ENCODE results near the gene C18orf63.
"Not testable (repeated sequence)": the region's sequence is repeated elsewhere in the genome, so short reads cannot be mapped to it uniquely, and the experiment has no call there.

The C18orf63 gene

GRCh38 chr18:74326791-74327190 lies 11.2 kb downstream of the C18orf63 start:
- DNase-seq (ENCODE audit: low read depth), result not testable (repeated sequence)

DNA sequence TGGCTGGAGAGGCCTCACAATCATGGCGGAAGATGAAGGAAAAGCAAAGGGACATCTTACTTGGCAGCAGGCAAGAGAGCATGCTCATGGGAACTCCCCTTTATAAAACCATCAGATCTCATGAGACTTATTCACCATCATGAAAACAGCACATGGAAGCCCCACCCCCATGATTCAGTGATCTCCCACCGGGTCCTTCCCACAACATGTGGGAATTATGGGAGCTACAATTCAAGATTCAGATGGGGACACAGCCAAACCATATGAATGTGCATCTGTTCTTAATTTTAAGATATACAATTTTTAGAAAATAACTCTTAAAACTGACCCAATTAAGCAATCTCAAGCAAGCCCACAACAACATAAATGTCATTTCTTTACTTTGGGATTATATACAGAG lies 12.6 kb downstream of the C18orf63 start:
- DNase-seq (ENCODE audit: low read depth), result no peak

GRCh38 chr18:74329688-74330205 lies 14.1 kb downstream of the C18orf63 start:
- no peak for DNase-seq (ENCODE audit: low read depth)

GRCh38 chr18:74331404-74331803 lies 15.8 kb downstream of the C18orf63 start:
- no peak for DNase-seq (ENCODE audit: low read depth)

- no peak for DNase-seq (ENCODE audit: low read depth)
Observed at GRCh38 chr18:74333091-74333490, 17.5 kb downstream of the C18orf63 start.

GRCh38 chr18:74334242-74334893 lies 18.7 kb downstream of the C18orf63 start:
- DNase-seq (ENCODE audit: low read depth), result no peak

- no peak for DNase-seq (ENCODE audit: low read depth)
Observed at GRCh38 chr18:74336656-74337055, 21.0 kb downstream of the C18orf63 start.

DNA sequence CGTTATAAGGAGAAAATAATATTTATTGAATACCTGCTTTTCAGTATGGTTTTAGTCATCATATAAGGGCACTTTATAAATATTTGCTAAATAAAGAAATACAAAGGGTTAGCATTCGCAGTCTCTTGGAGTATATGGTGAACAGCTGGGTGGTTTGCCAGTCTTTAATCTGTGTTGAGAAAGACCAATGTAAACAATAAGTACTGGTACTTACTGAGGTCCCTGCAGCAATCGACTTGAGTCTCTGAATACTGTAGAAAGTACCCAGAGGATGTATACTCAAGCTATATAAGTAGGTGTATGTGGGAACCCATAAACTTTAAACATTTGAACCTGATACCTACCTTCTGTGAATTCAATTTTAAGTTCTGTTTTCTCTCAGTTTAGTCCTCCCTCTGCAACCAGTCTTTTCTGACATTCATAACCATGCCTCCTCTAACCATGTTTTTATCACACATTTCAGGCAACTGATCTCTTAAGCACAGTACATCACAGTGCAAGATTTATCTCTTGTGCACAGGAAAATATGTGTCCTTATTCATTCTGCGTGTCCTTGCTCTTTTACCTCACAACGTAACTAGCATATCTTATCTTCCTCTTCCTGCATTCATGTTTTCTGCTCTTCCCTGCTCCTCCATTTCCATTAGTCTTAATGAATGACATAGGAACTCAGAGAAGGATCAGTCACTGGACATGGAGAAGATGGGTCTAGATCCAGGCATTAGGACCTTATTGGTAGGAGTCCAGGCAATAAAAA lies 21.7 kb downstream of the C18orf63 start:
- no peak for DNase-seq (ENCODE audit: low read depth)

GRCh38 chr18:74337912-74338309 lies 22.3 kb downstream of the C18orf63 start:
- DNase-seq (ENCODE audit: low read depth), result no peak

- no peak for DNase-seq (ENCODE audit: low read depth)
Observed at GRCh38 chr18:74342416-74343043, 26.9 kb downstream of the C18orf63 start.

DNA sequence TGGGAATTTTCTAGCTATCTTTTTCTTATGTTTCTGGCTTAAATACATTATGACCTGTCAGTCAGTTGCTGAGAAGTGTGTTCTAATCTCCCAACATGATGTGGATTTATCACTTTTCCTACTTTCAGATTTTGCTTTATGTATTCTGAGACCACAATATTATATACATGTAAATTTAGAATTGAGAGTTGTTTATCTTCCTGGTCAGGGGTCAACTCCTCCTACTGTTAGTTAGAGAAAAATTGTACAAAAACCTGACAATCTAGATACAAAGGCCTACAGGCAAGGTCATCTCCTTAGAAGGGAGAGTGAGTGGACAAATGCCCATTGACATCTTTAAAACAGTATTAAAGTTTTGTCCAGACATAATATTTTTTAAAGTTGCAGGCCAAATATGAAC lies 30.6 kb downstream of the C18orf63 start:
- no peak for DNase-seq (ENCODE audit: low read depth)

DNA sequence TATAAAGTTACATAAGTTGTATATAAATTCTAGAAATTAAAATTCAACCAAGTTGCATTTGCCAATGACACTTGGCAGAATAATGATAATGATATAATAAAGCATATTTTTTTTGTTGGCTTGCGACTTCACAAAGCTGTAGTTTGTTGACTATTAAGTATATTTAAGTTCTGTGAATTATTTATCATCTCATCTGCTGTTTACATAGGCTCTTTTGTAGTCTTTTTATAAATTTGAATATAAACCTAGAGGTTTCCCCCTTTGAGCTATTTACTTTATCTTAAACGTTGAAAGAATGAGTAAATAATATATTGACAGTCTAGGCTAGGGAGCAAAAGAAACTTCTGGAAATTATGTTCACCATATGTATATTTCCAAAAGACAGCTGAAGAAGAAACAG lies 32.9 kb downstream of the C18orf63 start:
- DNase-seq (ENCODE audit: low read depth), result no peak

GRCh38 chr18:74351354-74351753 lies 35.7 kb downstream of the C18orf63 start:
- DNase-seq (ENCODE audit: low read depth), result no peak

GRCh38 chr18:74353169-74353775 lies 37.6 kb downstream of the C18orf63 start:
- peak; percentile 4 for DNase-seq (ENCODE audit: low read depth)

DNA sequence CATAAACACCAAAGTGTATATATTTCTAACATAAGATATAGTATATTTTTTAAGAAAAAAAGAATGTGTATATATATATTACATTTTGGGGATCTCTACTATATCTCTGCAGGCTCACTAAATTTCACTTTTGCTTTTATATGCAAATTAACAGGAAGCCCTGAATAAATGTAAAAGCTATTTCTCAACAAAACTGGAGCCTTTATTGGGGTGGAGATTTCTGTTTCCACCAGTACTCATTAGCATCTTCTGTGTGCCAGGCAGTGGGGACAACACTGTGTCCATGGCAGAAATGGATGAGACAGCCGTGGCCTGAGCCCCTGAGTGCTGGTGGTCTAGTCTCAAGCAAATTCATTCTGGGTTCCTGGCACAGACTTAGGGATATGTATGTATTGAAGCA lies 41.3 kb downstream of the C18orf63 start:
- no peak for DNase-seq (ENCODE audit: low read depth)

- no peak for DNase-seq (ENCODE audit: low read depth)
Observed at GRCh38 chr18:74360852-74361655, 45.4 kb downstream of the C18orf63 start.

DNA sequence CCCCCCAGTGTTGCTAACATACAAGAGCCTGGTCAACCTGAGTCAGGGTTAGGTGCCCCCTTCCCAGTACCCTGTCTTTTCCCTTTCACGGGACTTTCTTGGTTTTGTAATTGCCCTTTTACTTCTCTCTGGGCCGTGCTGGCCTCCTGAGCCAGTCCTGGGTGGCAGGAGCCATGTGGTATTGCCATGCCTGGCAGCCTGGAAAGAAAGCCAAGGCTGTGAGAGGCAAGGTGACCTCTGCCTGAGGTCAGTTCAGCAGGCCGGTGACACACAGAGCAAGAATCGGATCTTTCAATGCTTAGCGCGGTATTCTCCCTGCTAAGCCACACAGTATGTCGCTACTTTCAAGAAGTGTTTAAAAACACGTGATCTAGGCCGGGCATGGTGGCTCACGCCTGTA lies 52.3 kb downstream of the C18orf63 start:
- no peak for DNase-seq (ENCODE audit: low read depth)

DNA sequence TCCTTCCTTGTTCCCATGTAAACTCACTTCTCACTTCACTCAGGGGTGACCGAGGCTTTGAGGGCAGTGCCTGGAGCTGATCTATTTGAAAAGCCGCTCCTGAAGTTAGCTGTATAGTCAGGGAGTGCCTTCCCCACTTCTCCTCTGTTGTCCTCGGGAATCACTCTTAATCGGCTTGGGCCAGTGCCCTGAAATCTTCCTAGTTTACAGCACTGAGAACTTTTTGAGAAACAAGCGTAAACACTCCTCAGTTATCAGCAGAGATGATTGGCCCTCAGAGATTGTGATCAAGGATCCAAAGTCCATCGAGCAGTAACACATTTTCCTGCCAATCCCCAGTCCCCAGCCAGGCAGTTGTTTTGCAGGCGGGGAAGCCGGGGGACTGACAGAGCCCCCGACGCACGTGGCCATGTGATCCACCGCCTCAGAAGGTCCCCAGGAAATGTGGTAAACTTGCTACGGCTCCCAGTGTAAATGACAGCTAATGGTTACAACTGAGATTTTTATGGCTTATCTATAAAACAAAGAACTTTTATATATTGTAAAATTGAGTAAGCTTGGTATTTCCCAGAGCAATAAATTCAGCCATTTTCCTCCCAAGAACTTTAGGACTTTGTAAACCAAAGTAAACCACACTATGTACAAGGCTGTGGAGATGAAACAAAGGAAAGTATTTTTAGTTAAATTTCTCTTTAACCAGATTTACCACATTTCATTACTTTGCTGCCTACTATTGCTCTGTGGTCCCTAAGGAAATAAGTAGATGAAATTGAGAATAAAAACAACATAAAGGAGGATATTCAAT lies 53.5 kb downstream of the C18orf63 start:
- DNase-seq (ENCODE audit: low read depth), result no peak

DNA sequence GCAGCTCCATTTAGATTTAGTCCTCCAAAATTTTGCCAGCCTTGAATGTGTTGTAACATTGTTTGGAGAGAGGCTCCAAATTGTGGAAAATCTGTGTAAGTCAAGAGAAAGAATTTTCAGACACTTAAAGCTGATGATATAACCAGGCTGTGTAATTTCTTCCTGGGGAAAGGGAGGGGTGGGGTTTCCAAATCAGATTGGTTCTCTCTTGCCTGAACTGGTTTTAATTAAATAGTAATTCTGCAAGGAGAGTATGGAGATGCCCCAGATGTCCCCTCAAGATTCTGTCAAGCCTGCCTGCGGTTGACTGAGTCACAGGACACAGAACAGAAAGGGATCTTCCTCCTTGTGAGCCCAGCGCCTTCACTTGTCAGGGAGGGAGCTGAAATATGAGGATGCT lies 54.5 kb downstream of the C18orf63 start:
- no peak for DNase-seq (ENCODE audit: low read depth)

DNA sequence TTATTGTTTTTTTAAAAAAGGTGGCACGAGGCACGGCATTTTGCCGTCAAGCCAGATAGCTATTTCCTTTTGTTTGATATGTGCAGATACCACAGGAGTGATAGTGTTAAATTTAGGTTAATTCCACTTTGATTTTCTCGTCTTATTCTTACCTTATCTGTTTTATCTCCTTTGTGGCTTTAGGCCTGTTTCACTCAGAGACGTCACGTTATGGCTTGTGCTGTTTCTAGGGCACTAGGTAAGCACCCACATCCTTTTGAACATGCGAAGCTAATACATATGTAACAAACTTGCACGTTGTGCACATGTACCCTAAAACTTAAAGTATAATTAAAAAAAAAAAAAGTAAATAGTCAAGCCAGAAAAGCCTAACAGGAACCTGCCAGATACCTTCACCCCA lies 57.8 kb downstream of the C18orf63 start:
- no peak for DNase-seq (ENCODE audit: low read depth)

DNA sequence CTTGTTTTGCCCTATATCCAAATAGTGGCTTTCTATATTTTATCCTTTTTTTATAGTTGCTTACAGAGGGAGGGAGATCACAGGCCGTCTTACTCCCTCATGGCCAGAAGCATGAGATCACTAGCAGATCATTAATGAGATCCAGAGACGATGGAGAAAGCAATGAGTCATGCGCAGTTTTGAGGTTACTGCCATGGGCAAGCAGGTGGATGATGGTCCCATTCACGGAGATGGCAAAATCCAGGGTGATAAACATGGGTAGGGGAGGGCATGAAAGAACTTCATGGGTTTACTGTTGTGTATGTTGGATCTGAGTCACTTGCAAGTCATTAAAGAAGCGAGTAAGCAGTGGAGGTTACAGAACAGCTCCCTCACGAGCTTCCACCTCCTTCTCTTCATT lies 60.4 kb downstream of the C18orf63 start:
- DNase-seq (ENCODE audit: low read depth), result no peak

Data from activated T-helper 9 cell treated with anti-CD3 and anti-CD28 coated beads, Interleukin-2, amount 50 U/mL, for 16 hours (primary cell).